Activated T-helper 2 cell treated with anti-CD3 and anti-CD28 coated beads, Interferon-gamma antibody, Interleukin-2, Interleukin-4, amounts not matched to agents 10 μg/mL and 5 μg/mL and 100 μg/mL, durations not matched to agents 14 hours and 24 hours and 36 hours (primary cell): ENCODE results near the gene ABCB6. TPM values are rescaled to one million over a fixed set of nuclear protein-coding genes. Genes with fewer than 3 reads are reported as not detected.
"Not testable (repeated sequence)": the region's sequence is repeated elsewhere in the genome, so short reads cannot be mapped to it uniquely, and the experiment has no call there.

Experiments used
- DNase-seq: peaks from one replicate; pipeline ENCODE4 v3.0.0; 2021; ENCODE audit warnings: low spot score
- H3K27ac Mint-ChIP-seq: one replicate; pipeline ENCODE4 v1.8.0; 2021; ENCODE audit warnings: mixed read lengths
- H3K27me3 Mint-ChIP-seq: one replicate; pipeline ENCODE4 v1.8.0; 2021; ENCODE audit warnings: low read depth, mixed read lengths
- H3K36me3 Mint-ChIP-seq: one replicate; pipeline ENCODE4 v1.8.0; 2021; ENCODE audit warnings: low read depth, mixed read lengths
- H3K4me1 Mint-ChIP-seq: one replicate; pipeline ENCODE4 v1.8.0; 2021; ENCODE audit warnings: low read depth, mixed read lengths
- H3K4me3 Mint-ChIP-seq: one replicate; pipeline ENCODE4 v1.8.0; 2021; ENCODE audit warnings: low read depth, mild to moderate bottlenecking, moderate library complexity, mixed read lengths
- H3K9me3 Mint-ChIP-seq: one replicate; pipeline ENCODE4 v1.8.0; 2021; ENCODE audit warnings: mixed read lengths
- intact Hi-C: fragments of 100-400 bp; cut with micrococcal nuclease; formaldehyde crosslinking; loops from one replicate; pipeline ENCODE4 v1.15.1; 2023
- total RNA-seq: library from RNA; stranded (reverse); gene quantifications from 2 replicates; pipeline ENCODE4 v1.2.3, GENCODE V29; 2022

ABCB6 gene
- total RNA-seq, 1 donor from 2014 or later: 22.1 TPM

DNA sequence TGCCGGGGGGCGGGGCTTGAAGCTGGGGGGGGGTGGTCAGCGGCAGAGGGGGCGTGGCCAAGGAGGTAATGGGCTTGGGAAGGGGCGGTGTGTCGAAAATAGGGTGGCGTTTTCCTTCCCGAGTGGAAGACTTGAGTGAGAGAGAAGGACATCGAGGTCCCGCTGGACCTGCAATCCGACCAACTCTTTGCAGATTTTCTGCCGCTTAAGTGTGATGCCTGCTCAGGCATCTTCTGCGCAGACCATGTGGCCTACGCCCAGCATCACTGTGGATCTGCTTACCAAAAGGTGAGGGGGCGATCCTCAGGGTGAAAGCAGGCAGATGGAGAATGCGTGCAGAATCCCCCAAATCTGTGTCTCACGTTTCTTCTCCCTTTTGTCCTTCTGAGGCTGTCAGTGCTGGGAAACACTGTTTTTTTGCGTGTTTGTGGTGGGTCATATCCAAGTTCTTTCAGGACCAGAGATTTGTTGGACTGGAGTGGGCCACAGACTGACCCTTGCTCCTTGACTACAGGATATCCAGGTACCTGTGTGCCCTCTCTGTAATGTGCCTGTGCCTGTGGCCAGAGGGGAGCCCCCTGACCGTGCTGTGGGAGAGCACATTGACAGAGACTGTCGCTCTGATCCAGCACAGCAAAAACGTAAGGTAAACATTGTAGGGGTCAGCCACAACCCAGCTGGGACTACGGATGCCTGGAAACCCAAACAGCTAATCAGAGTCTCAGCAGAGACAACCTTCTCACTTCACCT, 11.4 kb downstream of the ABCB6 start:
- Mint-ChIP-seq H3K4me1 (peaks cover 38% of the 10 kb centered on the region), H3K27ac (peak overlapping the region; percentile 70), H3K4me3 (peak overlapping the region; percentile 84), H3K9me3 (peaks cover 7% of the 10 kb centered on the region), H3K36me3 (peaks cover 36% of the 10 kb centered on the region), H3K27me3 (no peaks in the 10 kb centered on the region)
- intact Hi-C loops: loop anchor here (2.0 kb wide), 1 partner anchor 39 kb away; no protein-coding TSS in a partner anchor
- peak; percentile 8 for DNase-seq

DNA sequence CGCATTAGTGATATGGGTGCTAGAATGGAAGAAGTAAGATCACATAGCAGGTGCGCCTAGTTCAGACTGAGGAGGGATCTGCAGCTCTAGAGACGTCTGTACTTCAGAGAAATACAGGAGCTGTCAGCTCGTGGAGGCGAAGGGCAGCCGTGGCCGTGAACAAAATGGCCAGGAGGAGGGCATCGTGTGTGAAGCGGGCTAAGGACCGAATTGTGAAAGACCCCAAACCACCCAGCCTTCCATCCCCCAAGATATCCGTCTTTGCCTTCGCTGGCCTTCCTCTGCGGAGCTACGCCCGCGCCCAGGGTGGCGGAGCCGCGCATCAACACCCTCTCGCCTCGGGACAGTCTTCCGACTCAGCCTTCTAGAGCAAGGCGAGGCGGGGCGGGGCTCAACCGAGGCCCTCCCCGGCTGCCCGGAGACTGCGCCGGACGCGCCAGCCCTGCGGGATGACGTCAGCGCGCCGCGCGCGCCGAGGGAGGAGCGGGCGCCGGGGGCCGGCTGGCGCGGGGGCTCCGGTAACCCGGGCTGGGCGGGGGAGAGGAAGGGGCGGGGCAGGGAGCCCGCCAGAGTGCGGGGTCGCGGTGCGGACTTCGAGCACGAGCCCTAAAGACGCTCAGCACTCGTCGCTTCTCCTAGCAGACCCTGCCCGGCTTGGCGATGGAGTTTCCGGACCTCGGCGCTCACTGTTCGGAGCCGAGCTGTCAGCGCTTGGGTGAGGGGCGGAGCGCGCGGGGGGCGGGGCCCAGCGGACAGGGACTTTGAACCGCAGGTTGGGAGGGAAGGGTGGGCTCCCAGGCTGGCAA, 12.2 kb downstream of the ABCB6 start, which contains the start of gene ZFAND2B:
TSS of gene ZFAND2B (plus strand) at position 455 of the 806 bp plus-strand sequence. CDS start at position 661, 206 bp downstream.
- Mint-ChIP-seq H3K27ac (peak within 1 kb of the TSS; percentile 90), H3K9me3 (peaks cover 7% of the 10 kb centered on the region), H3K27me3 (no peaks in the 10 kb centered on the region), H3K4me1 (peaks cover 38% of the 10 kb centered on the region), H3K36me3 (peaks cover 33% of the 10 kb centered on the region), H3K4me3 (peak within 1 kb of the TSS; percentile 84)
- intact Hi-C loops: loop anchor here (1.0 to 2.0 kb wide), 6 partner anchors 23 to 182 kb away; partner anchors contain the start of genes ANKZF1, ATG9A, DNAJB2 and NHEJ1
- DNase-seq: peak; percentile 94

DNA sequence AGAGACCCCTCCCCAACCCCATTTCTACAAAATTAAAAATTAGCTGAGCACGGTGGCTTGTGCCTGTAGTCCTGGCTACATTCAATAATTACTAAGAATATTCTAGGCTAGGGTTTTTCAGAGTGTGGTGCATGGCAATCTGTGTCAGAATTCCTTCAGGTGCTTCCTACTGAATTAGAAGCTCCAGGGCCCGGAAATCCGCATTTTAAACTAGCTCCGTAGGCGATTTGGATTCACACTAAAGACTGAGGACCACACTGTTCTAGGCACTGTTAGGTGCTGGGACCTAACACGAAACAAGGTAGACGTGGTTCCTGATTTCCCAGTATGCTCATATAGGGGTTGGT, 12.8 kb downstream of the ABCB6 start:
- peak overlapping the region; percentile 84 for H3K4me3 Mint-ChIP-seq
- H3K27ac Mint-ChIP-seq: peak overlapping the region; percentile 90
- peaks cover 34% of the 10 kb centered on the region for H3K4me1 Mint-ChIP-seq
- H3K9me3 Mint-ChIP-seq: peaks cover 7% of the 10 kb centered on the region
- no peak for DNase-seq
- H3K36me3 Mint-ChIP-seq: peaks cover 28% of the 10 kb centered on the region
- intact Hi-C loops: loop anchor here (1.0 to 2.0 kb wide), 6 partner anchors 23 to 182 kb away; partner anchors contain the start of genes ANKZF1, ATG9A, DNAJB2 and NHEJ1
- H3K27me3 Mint-ChIP-seq: no peaks in the 10 kb centered on the region

DNA sequence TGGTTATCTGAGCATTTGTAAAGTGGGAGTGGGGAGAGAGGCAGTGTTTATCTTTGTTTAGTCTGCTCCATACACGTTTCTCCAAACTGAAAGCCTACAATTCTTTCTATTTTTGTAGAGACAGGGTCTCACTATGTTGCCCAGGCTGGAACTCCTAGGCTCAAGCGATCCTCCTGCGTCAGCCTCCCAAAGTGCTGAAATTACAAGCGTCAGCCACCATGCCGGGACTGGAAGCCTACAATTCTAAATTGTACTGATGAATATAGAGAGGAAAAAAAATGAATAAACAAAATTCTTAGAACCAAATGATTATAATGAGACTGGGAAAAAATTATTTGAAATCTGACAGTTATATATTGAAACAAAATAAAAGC, 13.6 kb downstream of the ABCB6 start:
- Mint-ChIP-seq H3K36me3 (peaks cover 22% of the 10 kb centered on the region), H3K9me3 (peaks cover 7% of the 10 kb centered on the region), H3K27me3 (no peaks in the 10 kb centered on the region), H3K4me1 (peaks cover 34% of the 10 kb centered on the region), H3K27ac (no peak overlapping the region), H3K4me3 (peak overlapping the region; percentile 37)
- intact Hi-C loops: no loop called here
- peak; percentile 4 for DNase-seq

DNA sequence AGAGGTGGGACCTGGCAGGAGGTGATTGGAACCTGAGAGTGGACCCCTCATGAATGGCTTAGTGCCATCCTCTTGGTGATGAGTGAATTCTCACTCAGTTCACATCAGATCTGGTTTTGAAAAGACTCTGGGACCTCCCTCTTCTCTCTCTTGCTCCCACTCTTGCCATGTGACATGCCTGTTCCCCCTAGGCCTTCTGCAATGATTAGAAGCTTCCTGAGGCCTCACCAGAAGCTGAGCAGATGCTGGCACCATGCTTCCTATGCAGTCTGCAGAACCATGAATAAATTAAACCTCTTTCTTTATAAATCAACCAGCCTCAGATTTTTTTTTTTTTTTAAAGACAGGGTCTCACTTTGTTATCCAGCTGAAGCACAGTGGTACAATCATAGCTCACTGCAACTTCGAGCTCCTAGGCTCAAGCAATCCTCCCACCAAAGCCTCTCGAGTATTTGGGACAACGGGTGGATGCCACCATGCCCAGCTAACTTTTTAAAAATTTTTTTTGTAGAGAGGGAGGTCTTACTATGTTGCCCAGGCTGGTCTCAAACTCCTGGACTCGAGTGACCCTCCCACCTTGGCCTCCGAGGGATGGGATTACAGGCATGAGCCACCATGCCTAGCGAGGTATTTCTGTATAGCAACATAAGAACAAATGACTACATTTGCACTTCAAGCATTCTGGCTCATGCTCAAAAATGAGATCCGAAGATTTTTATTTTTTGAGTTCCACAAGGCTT, 14.2 kb downstream of the ABCB6 start:
- H3K9me3 Mint-ChIP-seq: peaks cover 7% of the 10 kb centered on the region
- H3K27me3 Mint-ChIP-seq: no peaks in the 10 kb centered on the region
- peak; percentile 2 for DNase-seq
- intact Hi-C loops: no loop called here
- H3K27ac Mint-ChIP-seq: no peak overlapping the region
- H3K36me3 Mint-ChIP-seq: peaks cover 17% of the 10 kb centered on the region
- no peak overlapping the region for H3K4me3 Mint-ChIP-seq
- H3K4me1 Mint-ChIP-seq: peaks cover 29% of the 10 kb centered on the region

DNA sequence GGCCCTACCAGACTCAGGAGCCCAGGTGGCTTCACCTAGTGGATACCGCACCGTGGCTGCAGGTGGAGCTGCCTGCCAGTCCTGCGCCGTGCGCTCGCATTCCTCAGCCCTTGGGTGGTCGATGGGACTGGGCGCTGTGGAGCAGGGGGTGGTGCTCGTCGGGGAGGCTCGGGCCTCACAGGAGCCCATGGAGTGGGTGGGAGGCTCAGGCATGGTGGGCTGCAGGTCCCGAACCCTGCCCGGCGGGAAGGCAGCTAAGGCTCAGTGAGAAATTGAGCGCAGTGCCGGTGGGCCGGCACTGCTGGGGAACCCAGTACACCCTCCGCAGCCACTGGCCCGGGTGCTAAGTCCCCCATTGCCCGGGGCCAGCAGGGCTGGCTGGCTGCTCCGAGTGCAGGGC, 17.4 kb downstream of the ABCB6 start:
- peak; percentile 2 for DNase-seq
- H3K4me1 Mint-ChIP-seq, H3K4me3 Mint-ChIP-seq, H3K9me3 Mint-ChIP-seq, H3K27ac Mint-ChIP-seq, H3K27me3 Mint-ChIP-seq, intact Hi-C loops, H3K36me3 Mint-ChIP-seq: not testable (repeated sequence)

DNA sequence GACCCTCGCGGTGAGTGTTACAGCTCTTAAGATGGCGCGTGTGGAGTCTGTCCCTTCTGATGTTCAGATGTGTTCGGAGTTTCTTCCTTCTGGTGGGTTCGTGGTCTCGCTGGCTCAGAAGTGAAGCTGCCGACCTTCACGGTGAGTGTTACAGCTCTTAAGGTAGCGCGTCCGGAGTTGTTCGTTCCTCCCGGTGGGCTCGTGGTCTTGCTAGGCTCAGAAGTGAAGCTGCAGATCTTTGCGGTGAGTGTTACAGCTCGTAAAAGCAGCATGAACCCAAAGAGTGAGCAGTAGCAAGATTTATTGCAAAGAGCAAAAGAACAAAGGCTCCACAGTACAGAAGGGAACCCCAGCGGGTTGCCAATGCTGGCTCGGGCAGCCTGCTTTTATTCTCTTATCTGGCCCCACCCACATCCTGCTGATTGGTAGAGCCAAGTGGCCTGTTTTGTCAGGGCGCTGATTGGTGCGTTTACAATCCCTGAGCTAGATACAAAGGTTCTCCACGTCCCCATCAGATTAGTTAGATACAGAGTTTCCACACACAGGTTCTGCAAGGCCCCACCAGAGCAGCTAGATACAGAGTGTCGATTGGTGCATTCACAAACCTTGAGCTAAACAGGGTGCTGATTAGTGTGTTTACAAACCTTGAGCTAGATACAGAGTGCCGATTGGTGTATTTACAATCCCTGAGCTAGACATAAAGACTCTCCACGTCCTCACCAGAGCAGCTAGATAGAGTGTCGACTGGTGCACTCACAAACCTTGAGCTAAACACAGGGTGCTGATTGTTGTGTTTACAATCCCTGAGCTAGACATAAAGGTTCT, 18.0 kb downstream of the ABCB6 start:
- H3K9me3 Mint-ChIP-seq, H3K4me1 Mint-ChIP-seq, intact Hi-C loops, H3K27me3 Mint-ChIP-seq, H3K36me3 Mint-ChIP-seq: not testable (repeated sequence)
- Mint-ChIP-seq H3K4me3 (peak overlapping the region; percentile 60), H3K27ac (peak overlapping the region; percentile 51)
- DNase-seq: peak; percentile 7

DNA sequence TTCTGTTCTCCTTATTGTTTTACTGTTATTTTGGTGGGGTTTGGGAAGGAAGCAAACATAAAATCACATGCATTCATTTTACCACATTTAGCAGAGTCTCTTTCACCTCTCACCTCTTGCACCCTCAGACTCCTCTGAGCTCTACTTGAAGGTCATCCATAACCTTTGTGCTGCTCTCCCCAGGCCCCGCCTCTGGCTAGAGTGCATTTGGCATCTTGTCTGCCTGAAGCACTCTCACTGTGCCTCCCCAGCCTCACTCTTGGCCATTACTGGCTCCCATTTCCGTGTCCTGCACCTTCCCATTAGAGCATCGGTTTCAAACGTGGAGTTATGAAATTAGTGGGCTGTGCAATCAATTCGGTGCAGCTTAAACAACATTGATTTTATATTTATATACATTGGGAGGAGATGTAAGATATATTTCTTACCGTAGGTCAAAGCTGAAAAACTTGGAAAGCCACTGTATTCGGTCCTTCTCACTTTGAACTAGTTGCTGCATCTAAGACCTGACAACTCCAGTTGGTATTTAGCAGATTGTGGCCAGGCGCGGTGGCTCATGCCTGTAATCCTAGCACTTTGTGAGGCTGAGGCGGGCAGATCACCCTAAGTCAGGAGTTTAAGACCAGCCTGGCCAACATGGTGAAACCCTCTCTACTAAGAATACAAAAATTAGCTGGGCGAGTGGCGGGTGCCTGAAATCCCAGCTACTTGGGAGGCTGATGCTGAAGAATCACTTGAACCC, 19.1 kb downstream of the ABCB6 start:
- intact Hi-C loops: no loop called here
- H3K4me3 Mint-ChIP-seq: no peak overlapping the region
- peak; percentile 6 for DNase-seq

DNA sequence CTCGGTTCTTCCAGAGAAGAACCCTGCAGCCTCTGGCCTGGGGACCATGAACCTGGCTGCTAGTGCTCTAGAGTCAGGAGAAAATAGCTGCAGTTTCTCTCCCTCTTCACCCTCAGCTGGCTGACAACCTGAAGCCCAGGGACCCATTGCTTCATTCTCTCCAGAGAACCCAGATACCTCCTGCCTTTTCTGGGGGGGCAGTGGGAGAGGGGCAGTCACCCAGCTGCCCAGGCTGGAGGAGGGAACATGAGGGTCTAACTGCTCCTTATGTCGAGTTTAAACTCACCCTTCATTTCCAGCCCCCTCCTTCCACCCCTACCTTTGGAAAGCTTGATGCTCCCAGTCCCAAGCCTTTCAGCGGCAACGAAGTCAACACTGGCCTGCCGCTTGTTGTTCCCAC, 19.8 kb downstream of the ABCB6 start:
- H3K4me3 Mint-ChIP-seq: no peak overlapping the region
- H3K36me3 Mint-ChIP-seq: peaks cover 3% of the 10 kb centered on the region
- H3K9me3 Mint-ChIP-seq: no peaks in the 10 kb centered on the region
- peaks cover 3% of the 10 kb centered on the region for H3K4me1 Mint-ChIP-seq
- no peak overlapping the region for H3K27ac Mint-ChIP-seq
- intact Hi-C loops: no loop called here
- peak; percentile 6 for DNase-seq
- H3K27me3 Mint-ChIP-seq: peaks cover 8% of the 10 kb centered on the region

More for the DNA sequence above, 19.1 kb downstream of the ABCB6 start:
- Mint-ChIP-seq H3K4me1 (peaks cover 3% of the 10 kb centered on the region), H3K9me3 (peaks cover 4% of the 10 kb centered on the region), H3K27me3 (peaks cover 8% of the 10 kb centered on the region), H3K36me3 (peaks cover 3% of the 10 kb centered on the region), H3K27ac (no peak overlapping the region)

DNA sequence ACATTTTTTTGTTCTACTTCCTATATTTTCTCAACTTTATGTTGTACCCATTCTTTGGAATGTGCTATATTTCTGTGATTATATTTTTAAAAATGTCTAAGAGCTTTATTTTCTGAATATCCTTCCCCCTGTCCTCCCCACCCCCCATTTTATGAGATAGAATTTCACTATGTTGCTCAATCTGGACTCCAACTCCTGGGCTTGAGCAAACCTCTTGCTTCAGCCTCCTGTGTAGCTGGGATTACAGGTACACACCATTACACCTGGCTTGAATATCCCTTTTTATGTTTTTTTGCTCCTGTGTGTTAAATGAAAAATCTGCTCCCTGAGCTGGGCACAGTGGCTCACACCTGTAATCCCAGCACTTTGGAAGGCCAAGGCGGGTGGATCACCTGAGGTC, 21.4 kb downstream of the ABCB6 start:
- Mint-ChIP-seq H3K9me3 (no peaks in the 10 kb centered on the region), H3K27me3 (peaks cover 8% of the 10 kb centered on the region), H3K27ac (no peak overlapping the region), H3K4me3 (no peak overlapping the region), H3K4me1 (peaks cover 3% of the 10 kb centered on the region), H3K36me3 (peaks cover 3% of the 10 kb centered on the region)
- DNase-seq: no peak
- intact Hi-C loops: no loop called here

DNA sequence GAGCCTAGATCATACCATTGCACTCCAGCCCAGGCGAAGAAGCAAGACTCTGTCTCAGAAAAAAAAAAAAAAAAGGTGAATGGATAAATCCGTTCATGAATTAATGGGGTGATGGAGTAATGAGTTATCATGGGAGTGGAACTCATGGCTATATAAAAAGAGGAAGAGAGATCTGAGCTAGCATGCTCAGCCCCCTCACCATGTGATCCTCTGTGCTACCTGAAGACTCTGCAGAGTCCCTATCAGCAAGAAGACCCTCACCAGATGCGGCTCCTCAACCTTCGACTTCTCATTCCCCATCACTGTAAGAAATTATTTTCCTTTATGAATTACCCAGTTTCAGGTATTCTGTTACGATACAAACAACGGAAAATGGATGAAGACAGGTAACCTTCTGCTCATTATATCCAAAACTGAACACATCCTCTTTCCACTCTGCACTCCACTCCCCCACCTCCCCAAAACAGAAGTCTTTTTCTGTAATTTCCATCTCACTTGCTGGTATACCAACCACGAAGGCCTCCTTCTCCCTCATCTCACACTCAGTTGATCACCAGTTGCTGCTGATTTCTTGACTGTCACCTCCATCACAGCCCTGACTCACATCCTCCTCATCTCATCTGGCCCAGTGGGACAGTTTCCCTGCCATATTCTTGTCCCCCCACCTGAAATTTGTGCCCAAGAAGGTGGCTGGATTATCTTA, 31.9 kb downstream of the ABCB6 start:
- H3K36me3 Mint-ChIP-seq: peaks cover 33% of the 10 kb centered on the region
- H3K27ac Mint-ChIP-seq: peak overlapping the region; percentile 20
- DNase-seq: no peak
- H3K4me1 Mint-ChIP-seq: peaks cover 9% of the 10 kb centered on the region
- intact Hi-C loops: no loop called here
- H3K27me3 Mint-ChIP-seq: no peaks in the 10 kb centered on the region
- H3K4me3 Mint-ChIP-seq: no peak overlapping the region
- H3K9me3 Mint-ChIP-seq: no peaks in the 10 kb centered on the region
